ENCODE measurements around the gene KRT16.
"Not testable (repeated sequence)": the region's sequence is repeated elsewhere in the genome, so short reads cannot be mapped to it uniquely, and the experiment has no call there.

Gene KRT16

DNA sequence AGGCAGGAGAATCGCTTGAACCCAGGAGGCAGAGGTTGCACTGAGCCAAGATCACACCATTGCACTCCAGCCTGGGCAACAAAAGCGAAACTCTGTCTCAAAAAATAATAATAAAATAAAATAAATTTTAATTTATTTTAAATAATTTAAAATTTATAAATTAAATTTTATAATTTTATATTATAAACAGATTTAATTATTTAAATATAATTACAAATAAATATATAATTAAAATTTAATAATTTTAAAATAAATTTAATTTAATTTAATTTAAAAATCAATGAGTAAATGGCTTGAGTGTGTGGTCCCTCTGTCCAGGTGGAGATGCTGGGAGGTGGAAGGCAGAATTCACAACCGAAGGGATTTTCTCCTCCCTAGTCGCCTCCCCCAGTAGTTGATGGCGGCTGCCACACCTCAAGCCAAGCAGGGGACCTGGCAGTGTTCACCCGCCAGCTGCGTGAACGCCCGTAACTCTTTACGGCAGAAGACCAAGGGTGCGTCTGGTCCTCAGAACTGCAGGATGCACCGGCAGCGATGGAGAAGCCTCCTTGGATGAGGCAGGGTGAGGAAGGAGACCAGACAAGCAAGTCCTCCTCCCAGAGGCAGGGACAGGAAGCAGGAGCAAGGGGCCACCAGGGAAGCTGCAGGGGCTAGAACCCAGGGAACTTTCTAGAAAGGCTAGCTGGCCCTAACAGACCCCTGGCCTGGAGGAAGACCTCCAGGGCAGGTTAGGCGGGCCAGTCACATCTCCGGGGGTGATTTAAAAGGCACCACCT lies 34.7 kb upstream of the KRT16 start:
- no peak for DNase-seq

DNA sequence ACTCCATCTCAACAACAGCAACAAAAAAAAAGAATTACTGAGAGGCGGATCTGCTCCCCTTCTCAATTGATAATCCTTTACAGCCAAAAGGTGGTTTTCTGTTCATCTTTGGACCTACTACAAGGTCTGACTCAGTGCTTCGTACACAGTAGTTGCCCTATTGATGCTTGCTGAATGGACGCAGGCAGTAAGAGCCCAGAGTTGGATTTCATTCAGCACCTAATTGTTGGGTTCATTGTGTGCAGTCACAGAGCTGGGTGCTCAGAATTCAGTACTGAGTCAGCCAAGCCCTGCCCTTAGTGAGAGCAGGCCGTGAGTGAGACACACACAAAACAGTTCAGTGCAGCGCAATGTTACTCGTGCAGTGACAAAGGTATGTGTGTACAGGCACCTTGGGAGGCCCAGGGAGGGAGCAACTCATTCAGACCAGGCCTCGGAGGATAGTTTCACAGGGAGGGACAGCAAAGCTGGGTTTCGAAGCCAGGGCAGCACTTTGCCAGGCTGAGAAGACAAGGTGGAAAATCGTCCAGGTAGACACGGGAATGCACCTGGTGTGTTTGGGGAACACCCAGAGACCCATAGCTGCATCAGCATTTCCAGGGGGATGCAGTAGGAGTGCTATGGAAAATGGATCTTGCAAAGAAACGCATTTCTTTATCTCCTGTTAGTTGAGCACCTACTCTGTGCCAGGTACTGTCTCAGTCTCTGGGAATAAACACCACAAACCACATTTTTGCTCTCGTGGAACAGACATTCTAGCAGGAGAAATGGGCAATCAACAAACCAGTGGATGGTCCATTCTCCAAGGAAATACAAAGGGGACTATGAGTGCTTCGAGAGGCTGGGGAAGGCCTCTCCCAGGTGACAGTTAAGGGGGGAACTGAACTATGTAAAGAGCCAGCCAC lies 29.9 kb upstream of the KRT16 start:
- no peak for DNase-seq

DNA sequence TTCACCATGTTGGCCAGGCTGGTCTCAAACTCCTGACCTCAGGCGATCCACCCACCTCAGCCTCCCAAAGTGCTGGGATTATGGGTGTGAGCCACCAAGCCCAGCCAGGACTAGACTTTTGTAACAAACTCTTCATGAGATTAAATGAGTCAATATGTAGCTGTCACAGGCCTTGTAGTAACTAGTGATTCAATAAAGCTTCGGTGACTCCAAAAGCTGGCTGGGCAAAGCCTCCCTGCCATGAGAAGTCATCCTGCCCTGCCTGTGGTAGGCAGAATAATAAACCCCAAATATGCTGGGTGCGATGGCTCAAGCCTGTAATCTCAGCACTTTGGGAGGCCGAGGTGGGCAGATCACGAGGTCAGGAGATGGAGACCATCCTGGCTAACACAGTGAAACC lies 28.0 kb upstream of the KRT16 start:
- DNase-seq: not testable (repeated sequence)

GRCh38 chr17:41639492-41640473 lies 27.2 kb upstream of the KRT16 start:
- DNase-seq: no peak

GRCh38 chr17:41638941-41639340 lies 26.4 kb upstream of the KRT16 start:
- DNase-seq: no peak

GRCh38 chr17:41638194-41638593 lies 25.6 kb upstream of the KRT16 start:
- no peak for DNase-seq

GRCh38 chr17:41636652-41637051 lies 24.1 kb upstream of the KRT16 start:
- DNase-seq: no peak

- DNase-seq: no peak
Measured at GRCh38 chr17:41635121-41636097, 22.8 kb upstream of the KRT16 start.

DNA sequence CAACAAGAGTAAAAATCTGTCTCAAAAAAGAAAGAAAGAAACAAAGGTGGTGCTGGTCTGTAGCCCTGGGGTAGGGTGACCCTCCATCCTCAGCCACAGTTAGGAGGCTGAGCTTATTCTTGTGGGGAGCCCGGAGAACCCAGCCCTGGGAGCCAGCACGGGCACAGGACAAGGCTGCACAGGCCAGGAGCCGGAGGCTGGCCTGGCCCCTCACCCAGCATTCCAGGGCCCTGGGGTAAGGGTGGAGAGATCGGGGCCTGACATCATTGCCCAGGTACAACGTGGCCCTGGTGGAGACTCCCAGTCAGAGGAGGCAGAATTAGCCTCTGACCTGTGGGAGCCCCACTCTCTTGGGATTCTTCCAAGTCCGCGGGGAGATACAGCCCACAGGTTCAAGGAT lies 22.1 kb upstream of the KRT16 start:
- no peak for DNase-seq

GRCh38 chr17:41633556-41634199 lies 21.1 kb upstream of the KRT16 start:
- DNase-seq: no peak

DNA sequence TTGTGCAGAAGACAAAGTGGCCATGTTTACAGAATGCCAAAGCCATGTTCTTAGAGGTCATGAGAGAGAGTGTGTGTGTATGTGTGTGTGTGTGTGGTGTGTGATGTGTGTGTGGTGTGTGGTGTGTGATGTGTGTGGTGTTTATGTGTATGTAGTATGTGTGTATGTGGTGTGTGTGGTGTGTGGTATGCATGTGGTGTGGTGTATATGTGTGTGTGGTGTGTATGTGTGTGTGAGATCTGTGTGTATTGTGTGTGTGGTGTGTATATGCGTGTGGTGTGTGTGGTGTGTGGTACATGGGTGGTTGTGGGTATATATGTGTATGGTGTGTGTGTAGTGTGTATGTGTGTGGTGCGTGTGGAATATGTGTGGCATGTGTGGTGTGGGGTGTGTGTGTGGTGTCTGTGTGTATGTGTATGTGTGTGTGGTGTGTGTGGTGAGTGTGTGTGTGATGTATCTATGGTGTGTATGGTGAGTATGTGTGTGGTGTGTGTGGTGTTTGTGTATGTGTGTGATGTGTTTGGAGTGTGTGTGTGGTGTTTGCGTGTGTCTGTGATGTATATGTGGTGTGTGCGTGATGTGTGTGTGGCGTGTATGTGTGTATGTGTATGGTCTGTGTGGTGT lies 20.0 kb upstream of the KRT16 start:
- DNase-seq: no peak

DNA sequence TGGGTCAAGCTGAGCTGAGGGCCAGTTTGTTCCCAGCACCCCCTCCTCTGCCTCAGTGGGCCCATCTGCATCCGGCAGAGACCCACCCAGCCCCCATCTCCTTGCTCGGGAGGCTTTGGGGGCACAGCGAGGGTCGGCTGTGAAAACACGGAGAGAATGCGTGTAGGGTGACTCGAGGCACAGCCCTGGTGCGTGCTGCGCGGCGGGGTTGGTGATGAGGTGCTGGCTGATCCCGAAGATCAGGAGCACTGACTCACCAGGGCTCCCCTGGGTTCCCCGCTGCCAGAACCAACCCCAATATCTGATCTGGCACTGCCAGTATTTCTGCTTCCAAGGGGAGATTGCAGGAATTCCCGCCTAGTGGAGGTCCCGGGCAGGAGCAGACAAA lies 19.3 kb upstream of the KRT16 start:
- no peak for DNase-seq

- DNase-seq: no peak
Measured at GRCh38 chr17:41631025-41631897, 18.7 kb upstream of the KRT16 start.

DNA sequence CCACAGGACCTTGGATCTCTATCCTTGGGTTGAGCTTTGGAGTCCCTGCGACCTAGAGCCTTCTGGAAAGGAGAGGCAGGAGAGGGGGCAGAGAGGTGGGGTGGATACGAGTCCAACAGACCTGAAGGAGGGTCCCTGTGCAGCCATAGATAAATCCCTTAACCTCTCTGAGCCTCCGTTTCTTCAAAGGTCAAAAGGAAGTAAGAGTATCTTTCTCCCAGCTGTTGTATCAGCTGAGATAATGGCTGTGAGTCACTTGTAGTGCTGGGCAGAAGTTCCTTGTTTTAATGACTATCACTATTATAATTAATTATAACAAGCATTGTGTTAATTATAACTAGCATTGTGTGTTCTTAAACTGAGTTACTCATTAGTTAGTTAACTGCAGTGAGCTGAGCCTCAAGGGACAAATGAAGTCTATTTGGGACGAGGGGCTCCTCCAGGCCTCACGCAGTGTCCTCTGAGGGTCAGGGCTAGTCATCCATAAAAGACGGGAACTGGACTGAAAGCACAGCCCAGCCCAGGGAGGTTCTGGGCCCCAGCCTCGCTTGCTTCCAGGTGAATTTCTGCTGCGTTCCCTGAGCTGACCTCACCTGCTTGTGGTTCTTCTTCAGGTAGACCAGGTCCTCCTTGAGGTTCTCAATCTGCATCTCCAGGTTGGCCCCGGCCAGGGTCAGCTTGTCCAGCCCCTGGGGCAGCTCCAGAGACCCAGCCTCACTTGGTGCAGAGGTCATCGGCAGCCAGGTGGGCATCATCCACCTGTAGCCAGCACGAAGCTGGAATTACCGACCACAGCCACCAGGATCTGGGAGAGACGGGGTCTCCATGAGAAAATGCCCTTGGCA lies 17.5 kb upstream of the KRT16 start:
- no peak for DNase-seq

DNA sequence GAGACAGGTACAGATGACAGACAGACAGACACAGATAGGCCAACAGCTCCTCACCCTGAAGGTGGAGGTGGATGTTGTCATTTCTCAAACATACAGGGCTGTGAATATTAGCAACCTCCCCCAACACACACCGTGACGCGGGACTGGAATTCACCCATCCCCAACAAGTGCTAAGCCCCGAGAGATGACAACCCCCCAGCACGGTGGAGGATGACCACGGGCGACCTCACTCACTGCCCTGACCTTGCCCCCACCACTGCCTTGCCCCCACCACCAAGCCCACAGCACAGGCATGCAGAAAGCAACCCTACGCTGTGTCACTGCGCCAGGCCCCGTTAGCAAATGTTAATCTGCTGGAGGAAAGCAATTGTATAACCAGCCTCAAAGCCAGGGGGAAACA lies 16.7 kb upstream of the KRT16 start:
- no peak for DNase-seq

DNA sequence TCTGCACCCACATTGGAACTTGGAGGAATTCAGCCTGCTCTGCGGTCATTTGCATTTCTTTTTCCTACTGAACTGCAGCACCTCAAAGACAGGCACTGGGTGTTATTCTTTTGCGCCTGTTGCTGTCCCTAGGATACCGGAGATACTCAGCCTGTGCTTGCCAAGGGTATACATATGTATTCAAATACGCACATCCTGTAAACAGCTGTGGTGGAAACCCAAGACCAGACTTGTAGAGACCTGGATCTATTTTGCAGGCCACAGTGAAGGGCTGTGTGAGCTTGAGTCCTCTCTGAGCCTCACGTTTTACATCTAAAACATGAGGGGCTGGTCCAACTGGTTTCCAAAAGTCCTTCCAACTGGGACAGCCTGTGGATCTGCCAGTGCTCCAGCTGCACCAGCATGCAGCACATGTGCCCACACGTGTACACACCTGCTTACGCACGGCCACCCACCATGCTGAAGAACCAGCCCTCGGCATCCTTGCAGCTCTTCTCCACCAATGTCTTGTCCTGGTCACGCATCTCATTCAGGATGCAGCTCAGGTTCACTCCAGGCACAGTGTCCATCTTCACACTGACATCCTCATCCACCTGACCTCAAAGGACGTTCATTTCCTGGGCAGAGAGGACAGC lies 16.2 kb upstream of the KRT16 start:
- not testable (repeated sequence) for DNase-seq

- not testable (repeated sequence) for DNase-seq
Measured at GRCh38 chr17:41628073-41628370, 15.5 kb upstream of the KRT16 start.

Data from activated CD4-positive, CD25-positive, alpha-beta regulatory T cell (primary cell).